GM18520 (cell line): Measurements from ENCODE around the gene HIC2.
"Not testable (repeated sequence)": the region's sequence is repeated elsewhere in the genome, so short reads cannot be mapped to it uniquely, and the experiment has no call there.

ENCODE experiments used
- ATAC-seq: cut with Tn5 transposase; IDR thresholded peaks from one replicate; pipeline ENCODE4 v1.9.1; 2021; ENCODE audit not compliant: unreplicated experiment

The HIC2 gene

GRCh38 chr22:21490556-21490955, 73.4 kb downstream of the HIC2 start:
- not testable (repeated sequence) for ATAC-seq

- not testable (repeated sequence) for ATAC-seq
Measured at GRCh38 chr22:21492271-21492670, 75.1 kb downstream of the HIC2 start.

GRCh38 chr22:21493789-21494782, 76.9 kb downstream of the HIC2 start:
- not testable (repeated sequence) for ATAC-seq

GRCh38 chr22:21497984-21498383, 80.8 kb downstream of the HIC2 start:
- ATAC-seq, result not testable (repeated sequence)

GRCh38 chr22:21498489-21498888, 81.3 kb downstream of the HIC2 start:
- ATAC-seq, result not testable (repeated sequence)

- not testable (repeated sequence) for ATAC-seq
Measured at GRCh38 chr22:21499623-21500506, 82.7 kb downstream of the HIC2 start.
